Heart right ventricle (tissue), 16 donors: ENCODE measurements around the gene FHOD3. TPM values are rescaled to one million over a fixed set of nuclear protein-coding genes. Genes with fewer than 3 reads are reported as not detected.

Source experiments
- ATAC-seq, 8 donors: fragments of 200-7000 bp; cut with Tn5 transposase; one replicate each; pipeline ENCODE4 v1.9.1; 2020; ENCODE audit warnings: mild to moderate bottlenecking in 8 of 8, moderate library complexity in 8 of 8, moderate number of reproducible peaks in 1 of 8
- DNase-seq, 2 donors: peaks; one replicate each; pipeline ENCODE4 v3.0.0-alpha.2; 2020
- H3K27ac ChIP-seq, 10 donors: fragments of 200-600 bp; sonication (generic) in 2 of 10; one replicate each; pipeline versions ENCODE4 v1.5.0 to v1.8.0; 2020 to 2022; ENCODE audit warnings: mild to moderate bottlenecking in 3 of 10
- H3K27me3 ChIP-seq, 7 donors: fragments of 200-600 bp; one replicate each; pipeline ENCODE4 v1.8.0; 2021 to 2022; ENCODE audit warnings: mild to moderate bottlenecking in 2 of 7
- H3K36me3 ChIP-seq, 9 donors: fragments of 200-600 bp; sonication (generic) in 1 of 9; one replicate each; pipeline versions ENCODE4 v1.5.0 to v1.8.0; 2020 to 2022; ENCODE audit warnings: mild to moderate bottlenecking in 2 of 9
- H3K4me1 ChIP-seq, 9 donors: fragments of 200-600 bp; sonication (generic) in 1 of 9; one replicate each; pipeline versions ENCODE4 v1.5.0 to v1.8.0; 2020 to 2022; ENCODE audit warnings: mild to moderate bottlenecking in 4 of 9
- H3K4me3 ChIP-seq, 10 donors: fragments of 200-600 bp; sonication (generic) in 2 of 10; one replicate each; pipeline versions ENCODE4 v1.5.0 to v1.8.0; 2020 to 2022; ENCODE audit warnings: mild to moderate bottlenecking in 7 of 10, moderate library complexity in 2 of 10
- H3K9me3 ChIP-seq, 11 donors: fragments of 200-600 bp in 10 of 11; sonication (generic) in 2 of 11; one replicate each; pipeline versions ENCODE4 v1.5.0 to v1.8.0; 2013 to 2022; ENCODE audit warnings: mild to moderate bottlenecking in 2 of 11, control low read depth in 1 of 11, moderate library complexity in 1 of 11
- CTCF ChIP-seq, 9 donors: fragments of 200-600 bp; sonication (generic) in 2 of 9; IDR thresholded peaks; one replicate each; pipeline versions ENCODE4 v1.5.0 to v1.8.0; 2021 to 2022; ENCODE audit warnings: antibody characterized with exemption in 9 of 9, mild to moderate bottlenecking in 5 of 9, moderate library complexity in 1 of 9
- WGBS, 2 donors: extraction: QIAGEN DNeasy Blood & Tissue Kit; methylation state at CpG; one replicate each; pipeline ENCODE4 v1.1.7; 2013; ENCODE audit warnings: inconsistent platforms in 1 of 2; 5-methylcytosine and 5-hydroxymethylcytosine counted together
- intact Hi-C, 10 donors: fragments of 100-400 bp; cut with DNase I; formaldehyde crosslinking; loops; one replicate each; pipeline versions ENCODE4 v1.11.1 to v1.14.2; 2022
- polyA plus RNA-seq, 2 donors: library from polyadenylated mRNA; stranded (reverse); fragments of 200-250 nt; gene quantifications; one replicate each; pipeline ENCODE4 v1.2.3, GENCODE V29; 2013
- total RNA-seq, 10 donors: library from RNA; stranded (reverse); fragmentation: NEBNext Ultra II Directional in 3 of 10; extraction: Animal tissue kit (Norgen Biotek cat#: 25700) in 3 of 10; gene quantifications; one replicate each; pipeline versions ENCODE4 v1.2.1 to v1.2.4, GENCODE V29; 2021 to 2023
- donor health status: Arrhythmogenic right ventricular cardiomyopathy.
- donor health status: ischemic (EF 13 %, LVEDD 7.1; RV severe dilation, severe dysfunction).
- donor health status: healthy with polysubstance abuse.
- donor health status: DM: no; HTN: yes; CAD: no.
- donor health status: DM: no; HTN: no; CAD: no.
- donor health status: ischemic (EF 25% LVEDD 6.9; RV normal size, moderate dysfunction).
- donor health status: ischemic (EF 25% LVEDD 5.7; RV mildly dilated, moderate dysfunction).
- donor health status: healthy.
- donor health status: DM: yes; HTN: yes; CAD: no.
- donor health status: Ischemic cardiomyopathy.
- donor health status: ischemic (EF 35%, LVEDD 5.7; RV mildly dilated, moderate dysfunction).
- donor health status: nonischemic (EF 11% LVEDD 7.7; RV severe dilation, severe dysfunction).
- donor health status: DM: yes; HTN: yes; CAD: no.
- donor health status: PGD.
- donor health status: ischemic (EF 29% LVEDD 5.4; RV normal size, mild dysfunction).
- donor health status: nonischemic (EF 23%, LVEDD 6.1; RV moderate dilation, normal function).

FHOD3 gene
- total and polyA plus RNA-seq, 12 donors = 81.8 to 484 (median 356) TPM

- no peak for TF ChIP-seq CTCF (IDR thresholded peaks at IDR 0.05)
- 71 to 78% methylated on average over 4 of the region's 4 CpGs for WGBS, 2 donors
- intact Hi-C loops = loop anchor here in 1 of 10 donors (10.0 kb wide), 1 partner anchor 76 kb away; no protein-coding TSS in a partner anchor
- Histone ChIP-seq H3K36me3 (no peaks in the 10 kb centered on the region), H3K9me3 (no peaks in the 10 kb centered on the region), H3K4me1 (peaks cover 0 to 84% (median 40%) of the 10 kb centered on the region in 9 donors), H3K27ac (peak overlapping the region in 7 of 10 donors; percentile 20 to 88 (median 83)), H3K27me3 (no peaks in the 10 kb centered on the region), H3K4me3 (no peak overlapping the region)
- no peak for ATAC-seq
- no peak for DNase-seq
Measured at GRCh38 chr18:36388310-36388709, 90.8 kb downstream of the FHOD3 start.

- DNase-seq (no peak), ATAC-seq (no peak)
- peak overlapping the region in 9 of 10 donors; percentile 50 to 93 (median 86) for H3K27ac ChIP-seq
- H3K9me3 ChIP-seq = no peaks in the 10 kb centered on the region
- intact Hi-C loops = loop anchor here in 1 of 10 donors (10.0 kb wide), 1 partner anchor 76 kb away; no protein-coding TSS in a partner anchor
- peaks cover 0 to 84% (median 45%) of the 10 kb centered on the region in 9 donors for H3K4me1 ChIP-seq
- no peak for TF ChIP-seq CTCF (IDR thresholded peaks at IDR 0.05)
- no peak overlapping the region for H3K4me3 ChIP-seq
- H3K36me3 ChIP-seq = no peaks in the 10 kb centered on the region
- no peaks in the 10 kb centered on the region for H3K27me3 ChIP-seq
- 66 to 71% methylated on average over 7 of the region's 7 CpGs for WGBS, 2 donors
Measured at GRCh38 chr18:36389027-36389426, 91.5 kb downstream of the FHOD3 start.

GRCh38 chr18:36389811-36390581, 92.5 kb downstream of the FHOD3 start:
- intact Hi-C loops = loop anchor here in 5 of 10 donors (5.0 to 10.0 kb wide), 4 partner anchors 65 to 185 kb away; no protein-coding TSS in a partner anchor
- peaks cover 0 to 78% (median 48%) of the 10 kb centered on the region in 9 donors for H3K4me1 ChIP-seq
- no peak for TF ChIP-seq CTCF (IDR thresholded peaks at IDR 0.05)
- H3K4me3 ChIP-seq = no peak overlapping the region
- H3K27me3 ChIP-seq = no peaks in the 10 kb centered on the region
- ATAC-seq = peak; percentile 20 to 95 (median 76)
- peak in 1 of 2 donors; percentile 36 for DNase-seq
- 29 to 38% methylated on average over 5 of the region's 5 CpGs for whole genome bisulfite sequencing, 2 donors
- no peaks in the 10 kb centered on the region for H3K36me3 ChIP-seq
- H3K9me3 ChIP-seq = peaks cover 0 to 7% (median 0%) of the 10 kb centered on the region in 11 donors
- H3K27ac ChIP-seq = peak overlapping the region; percentile 50 to 93 (median 84)

GRCh38 chr18:36391426-36392145, 94.1 kb downstream of the FHOD3 start:
- intact Hi-C loops = loop anchor here in 4 of 10 donors (5.0 to 10.0 kb wide), 4 partner anchors 67 to 183 kb away; no protein-coding TSS in a partner anchor
- TF ChIP-seq CTCF (IDR thresholded peaks at IDR 0.05) = no peak
- Histone ChIP-seq H3K4me1 (peaks cover 0 to 77% (median 54%) of the 10 kb centered on the region in 9 donors), H3K36me3 (no peaks in the 10 kb centered on the region), H3K27ac (peak overlapping the region; percentile 50 to 88 (median 82)), H3K9me3 (peaks cover 0 to 22% (median 8%) of the 10 kb centered on the region in 11 donors), H3K4me3 (no peak overlapping the region), H3K27me3 (no peaks in the 10 kb centered on the region)
- DNase-seq (no peak), ATAC-seq (peak in 3 of 8 donors; percentile 15 to 19 (median 17))
- 68 to 80% methylated on average over 7 of the region's 7 CpGs for WGBS, 2 donors
